ENCODE measurements around the gene TIMM9. TPM values are rescaled to one million over a fixed set of nuclear protein-coding genes. Genes with fewer than 3 reads are reported as not detected.
A peak's percentile ranks its signal among the peaks of the same experiment; 100 is the strongest.
"Not testable (repeated sequence)": the region's sequence is repeated elsewhere in the genome, so short reads cannot be mapped to it uniquely, and the experiment has no call there.

Gene TIMM9
- polyA plus RNA-seq, 2 donors = 27.1 to 28.1 TPM

GRCh38 chr14:58455593-58456265, 28.4 kb upstream of the TIMM9 start:
- Histone ChIP-seq H3K4me1 (ENCODE audit: control insufficient read depth in 2 of 2, insufficient read depth in 2 of 2, low read length in 1 of 2) (peaks cover 0 to 2% of the 10 kb centered on the region in 2 donors), H3K27ac (ENCODE audit: low read depth in 2 of 2, low read length in 1 of 2) (no peak overlapping the region), H3K4me3 (ENCODE audit: low read depth in 1 of 2, low read length in 2 of 2) (no peak overlapping the region), H3K27me3 (ENCODE audit: control insufficient read depth in 1 of 2, insufficient read depth in 2 of 2, low read length in 2 of 2) (no peaks in the 10 kb centered on the region), H3K9me3 (ENCODE audit: control insufficient read depth in 2 of 2, insufficient read depth in 1 of 2, low read depth in 1 of 2, low read length in 1 of 2) (no peaks in the 10 kb centered on the region), H3K36me3 (ENCODE audit: control insufficient read depth in 2 of 2, insufficient read depth in 2 of 2, low read length in 1 of 2) (peaks cover 0 to 3% of the 10 kb centered on the region in 2 donors)
- 56 to 73% methylated on average over 9 of the region's 9 CpGs for WGBS, 2 donors

- 91 to 95% methylated on average over 5 of the region's 5 CpGs for WGBS, 2 donors
- H3K36me3 ChIP-seq (ENCODE audit: control insufficient read depth in 2 of 2, insufficient read depth in 2 of 2, low read length in 1 of 2) = peaks cover 2 to 3% of the 10 kb centered on the region in 2 donors
- H3K27ac ChIP-seq (ENCODE audit: low read depth in 2 of 2, low read length in 1 of 2) = no peak overlapping the region
These were observed 17.3 kb upstream of the TIMM9 start for GRCh38 chr14:58444627-58445026.

GRCh38 chr14:58439476-58439875, 12.1 kb upstream of the TIMM9 start:
- 88 to 93% methylated on average over 5 of the region's 5 CpGs for WGBS, 2 donors
- Histone ChIP-seq H3K4me3 (ENCODE audit: low read depth in 1 of 2, low read length in 2 of 2) (no peak overlapping the region), H3K4me1 (ENCODE audit: control insufficient read depth in 2 of 2, insufficient read depth in 2 of 2, low read length in 1 of 2) (no peaks in the 10 kb centered on the region), H3K27ac (ENCODE audit: low read depth in 2 of 2, low read length in 1 of 2) (no peak overlapping the region), H3K27me3 (ENCODE audit: control insufficient read depth in 1 of 2, insufficient read depth in 2 of 2, low read length in 2 of 2) (no peaks in the 10 kb centered on the region), H3K9me3 (ENCODE audit: control insufficient read depth in 2 of 2, insufficient read depth in 1 of 2, low read depth in 1 of 2, low read length in 1 of 2) (no peaks in the 10 kb centered on the region), H3K36me3 (ENCODE audit: control insufficient read depth in 2 of 2, insufficient read depth in 2 of 2, low read length in 1 of 2) (peaks cover 2 to 9% of the 10 kb centered on the region in 2 donors)

More at GRCh38 chr14:58444627-58445026, 17.3 kb upstream of the TIMM9 start:
- Histone ChIP-seq H3K27me3 (ENCODE audit: control insufficient read depth in 1 of 2, insufficient read depth in 2 of 2, low read length in 2 of 2) (no peaks in the 10 kb centered on the region), H3K4me1 (ENCODE audit: control insufficient read depth in 2 of 2, insufficient read depth in 2 of 2, low read length in 1 of 2) (no peaks in the 10 kb centered on the region), H3K4me3 (ENCODE audit: low read depth in 1 of 2, low read length in 2 of 2) (no peak overlapping the region), H3K9me3 (ENCODE audit: control insufficient read depth in 2 of 2, insufficient read depth in 1 of 2, low read depth in 1 of 2, low read length in 1 of 2) (no peaks in the 10 kb centered on the region)

GRCh38 chr14:58430156-58430555, 2.8 kb upstream of the TIMM9 start:
- Histone ChIP-seq H3K4me1 (ENCODE audit: control insufficient read depth in 2 of 2, insufficient read depth in 2 of 2, low read length in 1 of 2) (no peaks in the 10 kb centered on the region), H3K27me3 (ENCODE audit: control insufficient read depth in 1 of 2, insufficient read depth in 2 of 2, low read length in 2 of 2) (no peaks in the 10 kb centered on the region), H3K9me3 (ENCODE audit: control insufficient read depth in 2 of 2, insufficient read depth in 1 of 2, low read depth in 1 of 2, low read length in 1 of 2) (no peaks in the 10 kb centered on the region), H3K27ac (ENCODE audit: low read depth in 2 of 2, low read length in 1 of 2) (no peak overlapping the region), H3K36me3 (ENCODE audit: control insufficient read depth in 2 of 2, insufficient read depth in 2 of 2, low read length in 1 of 2) (peaks cover 0 to 4% of the 10 kb centered on the region in 2 donors), H3K4me3 (ENCODE audit: low read depth in 1 of 2, low read length in 2 of 2) (no peak overlapping the region)
- 50% methylated on average over 1 of the region's 1 CpG for WGBS, 2 donors

GRCh38 chr14:58428118-58428683, 870 bp upstream of the TIMM9 start:
- no peaks in the 10 kb centered on the region for H3K4me1 ChIP-seq (ENCODE audit: control insufficient read depth in 2 of 2, insufficient read depth in 2 of 2, low read length in 1 of 2)
- WGBS, 2 donors = 0 to 1% methylated on average over 10 of the region's 10 CpGs
- peak overlapping the region; percentile 58 to 89 for H3K27ac ChIP-seq (ENCODE audit: low read depth in 2 of 2, low read length in 1 of 2)
- no peaks in the 10 kb centered on the region for H3K9me3 ChIP-seq (ENCODE audit: control insufficient read depth in 2 of 2, insufficient read depth in 1 of 2, low read depth in 1 of 2, low read length in 1 of 2)
- H3K36me3 ChIP-seq (ENCODE audit: control insufficient read depth in 2 of 2, insufficient read depth in 2 of 2, low read length in 1 of 2) = no peaks in the 10 kb centered on the region
- no peaks in the 10 kb centered on the region for H3K27me3 ChIP-seq (ENCODE audit: control insufficient read depth in 1 of 2, insufficient read depth in 2 of 2, low read length in 2 of 2)
- H3K4me3 ChIP-seq (ENCODE audit: low read depth in 1 of 2, low read length in 2 of 2) = peak overlapping the region; percentile 92 to 93

GRCh38 chr14:58426670-58427280, 556 bp downstream of the TIMM9 start:
- no peaks in the 10 kb centered on the region for H3K4me1 ChIP-seq (ENCODE audit: control insufficient read depth in 2 of 2, insufficient read depth in 2 of 2, low read length in 1 of 2)
- H3K9me3 ChIP-seq (ENCODE audit: control insufficient read depth in 2 of 2, insufficient read depth in 1 of 2, low read depth in 1 of 2, low read length in 1 of 2) = no peaks in the 10 kb centered on the region
- 0 to 1% methylated on average over 35 of the region's 35 CpGs for WGBS, 2 donors
- H3K36me3 ChIP-seq (ENCODE audit: control insufficient read depth in 2 of 2, insufficient read depth in 2 of 2, low read length in 1 of 2) = no peaks in the 10 kb centered on the region
- peak overlapping the region; percentile 92 to 93 for H3K4me3 ChIP-seq (ENCODE audit: low read depth in 1 of 2, low read length in 2 of 2)
- H3K27ac ChIP-seq (ENCODE audit: low read depth in 2 of 2, low read length in 1 of 2) = peak overlapping the region; percentile 88 to 89
- H3K27me3 ChIP-seq (ENCODE audit: control insufficient read depth in 1 of 2, insufficient read depth in 2 of 2, low read length in 2 of 2) = no peaks in the 10 kb centered on the region

- not testable (repeated sequence) for H3K36me3 ChIP-seq (ENCODE audit: control insufficient read depth in 2 of 2, insufficient read depth in 2 of 2, low read length in 1 of 2); H3K9me3 ChIP-seq (ENCODE audit: control insufficient read depth in 2 of 2, insufficient read depth in 1 of 2, low read depth in 1 of 2, low read length in 1 of 2); H3K4me1 ChIP-seq (ENCODE audit: control insufficient read depth in 2 of 2, insufficient read depth in 2 of 2, low read length in 1 of 2); H3K27me3 ChIP-seq (ENCODE audit: control insufficient read depth in 1 of 2, insufficient read depth in 2 of 2, low read length in 2 of 2); H3K4me3 ChIP-seq (ENCODE audit: low read depth in 1 of 2, low read length in 2 of 2); H3K27ac ChIP-seq (ENCODE audit: low read depth in 2 of 2, low read length in 1 of 2)
- 97 to 100% methylated on average over 1 of the region's 1 CpG for WGBS, 2 donors
These were observed 10.4 kb downstream of the TIMM9 start for GRCh38 chr14:58416934-58417333.

GRCh38 chr14:58415636-58416547, 11.4 kb downstream of the TIMM9 start:
- H3K4me3 ChIP-seq (ENCODE audit: low read depth in 1 of 2, low read length in 2 of 2) = no peak overlapping the region
- no peaks in the 10 kb centered on the region for H3K9me3 ChIP-seq (ENCODE audit: control insufficient read depth in 2 of 2, insufficient read depth in 1 of 2, low read depth in 1 of 2, low read length in 1 of 2)
- no peaks in the 10 kb centered on the region for H3K27me3 ChIP-seq (ENCODE audit: control insufficient read depth in 1 of 2, insufficient read depth in 2 of 2, low read length in 2 of 2)
- no peak overlapping the region for H3K27ac ChIP-seq (ENCODE audit: low read depth in 2 of 2, low read length in 1 of 2)
- H3K4me1 ChIP-seq (ENCODE audit: control insufficient read depth in 2 of 2, insufficient read depth in 2 of 2, low read length in 1 of 2) = no peaks in the 10 kb centered on the region
- 96% methylated on average over 10 of the region's 10 CpGs for WGBS, 2 donors
- H3K36me3 ChIP-seq (ENCODE audit: control insufficient read depth in 2 of 2, insufficient read depth in 2 of 2, low read length in 1 of 2) = peaks cover 0 to 5% of the 10 kb centered on the region in 2 donors

GRCh38 chr14:58414845-58415244, 12.5 kb downstream of the TIMM9 start:
- 96 to 100% methylated on average over 1 of the region's 1 CpG for WGBS, 2 donors
- Histone ChIP-seq H3K27me3 (ENCODE audit: control insufficient read depth in 1 of 2, insufficient read depth in 2 of 2, low read length in 2 of 2) (no peaks in the 10 kb centered on the region), H3K36me3 (ENCODE audit: control insufficient read depth in 2 of 2, insufficient read depth in 2 of 2, low read length in 1 of 2) (peaks cover 0 to 5% of the 10 kb centered on the region in 2 donors), H3K4me3 (ENCODE audit: low read depth in 1 of 2, low read length in 2 of 2) (no peak overlapping the region), H3K4me1 (ENCODE audit: control insufficient read depth in 2 of 2, insufficient read depth in 2 of 2, low read length in 1 of 2) (no peaks in the 10 kb centered on the region), H3K27ac (ENCODE audit: low read depth in 2 of 2, low read length in 1 of 2) (no peak overlapping the region), H3K9me3 (ENCODE audit: control insufficient read depth in 2 of 2, insufficient read depth in 1 of 2, low read depth in 1 of 2, low read length in 1 of 2) (no peaks in the 10 kb centered on the region)
